ENCODE measurements around the gene GPC6.

- TF ChIP-seq FOXM1 (IDR thresholded peaks at IDR 0.05; ENCODE audit: borderline replicate concordance) (no peak), FOXK2 (IDR thresholded peaks at IDR 0.05) (no peak), NFRKB (IDR thresholded peaks at IDR 0.05) (no peak), SP1 (IDR thresholded peaks at IDR 0.05) (no peak), ELF4 (IDR thresholded peaks at IDR 0.05) (no peak), L3MBTL2 (conservative IDR thresholded peaks at IDR 0.05) (no peak), BHLHE40 (IDR thresholded peaks at IDR 0.05; ENCODE audit: borderline replicate concordance) (no peak), PKNOX1 (IDR thresholded peaks at IDR 0.05) (no peak), HDGF (IDR thresholded peaks at IDR 0.05; ENCODE audit: borderline replicate concordance) (no peak), CTBP1 (IDR thresholded peaks at IDR 0.05; ENCODE audit: borderline replicate concordance) (no peak), ARNT (IDR thresholded peaks at IDR 0.05) (no peak), TARDBP (IDR thresholded peaks at IDR 0.05) (no peak)
These were observed 496.7 kb downstream of the GPC6 start for GRCh38 chr13:93723316-93723715.
